HEK293 (cell line): Measurements from ENCODE around the gene HIVEP2.

Source experiments
- CTCF ChIA-PET: fragments of 350-600 bp; formaldehyde crosslinking; extraction: SDS; loops from one replicate; lab custom pipeline; 2021; ENCODE audit warnings: antibody characterized with exemption; lab: Yijun Ruan, JAX
- POLR2A ChIA-PET: fragments of 300-600 bp; formaldehyde crosslinking; extraction: SDS; loops from one replicate; lab custom pipeline; 2020; ENCODE audit warnings: antibody characterized with exemption, inconsistent platforms; lab: Yijun Ruan, JAX
- H3K27ac ChIP-seq: fragments of 200-500 bp; sonication (Bioruptor generic); 2 replicates; pipeline ENCODE4 v1.5.1; 2014; ENCODE audit warnings: low read depth, low read length, control low read depth, inconsistent platforms; ENCODE audit errors: extremely low read depth
- H3K36me3 ChIP-seq, 2 experiments: fragments of 200-500 bp in 1 of 2; sonication (Bioruptor generic) in 1 of 2; 1 replicate in 1 of 2; 2 replicates in 1 of 2; pipeline ENCODE4 v1.5.1; 2014 to 2017; ENCODE audit warnings: inconsistent platforms in 2 of 2, low read length in 2 of 2; ENCODE audit not compliant: control insufficient read depth in 2 of 2, insufficient read depth in 1 of 2
- H3K4me1 ChIP-seq: fragments of 200-500 bp; sonication (Bioruptor generic); 2 replicates; pipeline ENCODE4 v1.5.1; 2014; ENCODE audit warnings: mild to moderate bottlenecking, low read length, inconsistent platforms; ENCODE audit not compliant: control insufficient read depth, insufficient read depth
- H3K4me3 ChIP-seq: 2 replicates; pipeline ENCODE4 v1.5.1; 2011; ENCODE audit warnings: low read depth, mild to moderate bottlenecking, control low read depth, low read length, moderate library complexity
- H3K9me3 ChIP-seq: fragments of 200-500 bp; sonication (Bioruptor generic); 2 replicates; pipeline ENCODE4 v1.5.1; 2014; ENCODE audit warnings: low read depth, low read length, inconsistent platforms; ENCODE audit not compliant: control insufficient read depth, insufficient read depth
- GLIS1 ChIP-seq: fragments of 450-650 bp; formaldehyde crosslinking; IDR thresholded peaks from 2 replicates; pipeline ENCODE4 v1.5.1; 2016; ENCODE audit warnings: missing biosample characterization, missing genetic modification characterization
- GLIS2 ChIP-seq: fragments of 450-650 bp; formaldehyde crosslinking; IDR thresholded peaks from 2 replicates; pipeline ENCODE4 v1.5.1; 2016; ENCODE audit warnings: missing biosample characterization, missing genetic modification characterization
- KLF17 ChIP-seq: fragments of 450-650 bp; formaldehyde crosslinking; IDR thresholded peaks from 2 replicates; pipeline ENCODE4 v1.5.1; 2016; ENCODE audit warnings: missing biosample characterization, missing genetic modification characterization
- PATZ1 ChIP-seq: fragments of 450-650 bp; formaldehyde crosslinking; IDR thresholded peaks from 2 replicates; pipeline ENCODE4 v1.5.1; 2016; ENCODE audit warnings: missing biosample characterization, missing genetic modification characterization
- PRDM4 ChIP-seq: fragments of 450-650 bp; formaldehyde crosslinking; IDR thresholded peaks from 2 replicates; pipeline ENCODE4 v1.5.1; 2017; ENCODE audit warnings: missing biosample characterization, missing genetic modification characterization
- SP2 ChIP-seq: fragments of 450-650 bp; formaldehyde crosslinking; IDR thresholded peaks from 2 replicates; pipeline ENCODE4 v1.5.1; 2016; ENCODE audit warnings: missing biosample characterization, missing genetic modification characterization
- SP3 ChIP-seq: fragments of 450-650 bp; formaldehyde crosslinking; IDR thresholded peaks from 2 replicates; pipeline ENCODE4 v1.5.1; 2016; ENCODE audit warnings: missing biosample characterization, missing genetic modification characterization
- WT1 ChIP-seq: fragments of 450-650 bp; formaldehyde crosslinking; IDR thresholded peaks from 2 replicates; pipeline ENCODE4 v1.5.1; 2016; ENCODE audit warnings: missing biosample characterization, missing genetic modification characterization
- YY1 ChIP-seq: fragments of 450-650 bp; formaldehyde crosslinking; IDR thresholded peaks from 2 replicates; pipeline ENCODE4 v1.5.1; 2018; ENCODE audit warnings: missing biosample characterization, missing genetic modification characterization
- ZBTB10 ChIP-seq: fragments of 450-650 bp; formaldehyde crosslinking; IDR thresholded peaks from 2 replicates; pipeline ENCODE4 v1.5.1; 2016; ENCODE audit warnings: missing biosample characterization, missing genetic modification characterization
- ZNF10 ChIP-seq: fragments of 450-650 bp; formaldehyde crosslinking; IDR thresholded peaks from 2 replicates; pipeline ENCODE4 v1.5.1; 2017; ENCODE audit warnings: missing biosample characterization, missing genetic modification characterization
- ZNF211 ChIP-seq: fragments of 450-650 bp; formaldehyde crosslinking; IDR thresholded peaks from 2 replicates; pipeline ENCODE4 v1.5.1; 2016; ENCODE audit warnings: low read depth, missing biosample characterization, missing genetic modification characterization
- ZNF280C ChIP-seq: fragments of 450-650 bp; formaldehyde crosslinking; IDR thresholded peaks from 2 replicates; pipeline ENCODE4 v1.5.1; 2016; ENCODE audit warnings: missing biosample characterization, missing genetic modification characterization
- ZNF324 ChIP-seq: fragments of 450-650 bp; formaldehyde crosslinking; IDR thresholded peaks from 2 replicates; pipeline ENCODE4 v1.5.1; 2016; ENCODE audit warnings: missing biosample characterization, missing genetic modification characterization
- ZNF354C ChIP-seq: fragments of 450-650 bp; formaldehyde crosslinking; IDR thresholded peaks from 2 replicates; pipeline ENCODE4 v1.5.1; 2016; ENCODE audit warnings: missing biosample characterization, missing genetic modification characterization, low read depth, borderline replicate concordance
- ZNF37A ChIP-seq: fragments of 450-650 bp; IDR thresholded peaks from 2 replicates; pipeline ENCODE4 v1.5.1; 2018; ENCODE audit warnings: missing biosample characterization, missing genetic modification characterization
- ZNF394 ChIP-seq: fragments of 450-650 bp; formaldehyde crosslinking; IDR thresholded peaks from 2 replicates; pipeline ENCODE4 v1.5.1; 2016; ENCODE audit warnings: missing biosample characterization, missing genetic modification characterization, mild to moderate bottlenecking, moderate library complexity, borderline replicate concordance
- ZNF423 ChIP-seq: fragments of 450-650 bp; formaldehyde crosslinking; IDR thresholded peaks from 2 replicates; pipeline ENCODE4 v1.5.1; 2016; ENCODE audit warnings: missing biosample characterization, missing genetic modification characterization
- ZNF555 ChIP-seq: fragments of 450-650 bp; formaldehyde crosslinking; conservative IDR thresholded peaks from 2 replicates; pipeline ENCODE4 v1.5.1; 2017; ENCODE audit warnings: missing biosample characterization, mild to moderate bottlenecking, missing genetic modification characterization, inconsistent platforms
- ZNF558 ChIP-seq: fragments of 450-650 bp; formaldehyde crosslinking; IDR thresholded peaks from 2 replicates; pipeline ENCODE4 v1.5.1; 2016; ENCODE audit warnings: missing biosample characterization, missing genetic modification characterization
- ZNF561 ChIP-seq: fragments of 450-650 bp; IDR thresholded peaks from 2 replicates; pipeline ENCODE4 v1.5.1; 2018; ENCODE audit warnings: missing biosample characterization, missing genetic modification characterization, borderline replicate concordance
- ZNF670 ChIP-seq: fragments of 450-650 bp; formaldehyde crosslinking; IDR thresholded peaks from 2 replicates; pipeline ENCODE4 v1.5.1; 2016; ENCODE audit warnings: missing biosample characterization, missing genetic modification characterization, low read depth
- ZNF791 ChIP-seq: fragments of 450-650 bp; formaldehyde crosslinking; IDR thresholded peaks from 2 replicates; pipeline ENCODE4 v1.5.1; 2016; ENCODE audit warnings: missing biosample characterization, missing genetic modification characterization
- ZSCAN30 ChIP-seq: fragments of 450-650 bp; IDR thresholded peaks from 2 replicates; pipeline ENCODE4 v1.5.1; 2018; ENCODE audit warnings: missing biosample characterization, mild to moderate bottlenecking, missing genetic modification characterization, moderate library complexity

HIVEP2 gene

GRCh38 chr6:142946924-142947713 is 2.1 kb upstream of the HIVEP2 start (continued):
- peak; percentile 86; the same call in 1 of the 2 replicates for TF ChIP-seq ZNF423 (tag by site-specific recombination)
- TF ChIP-seq ZBTB10: peak; percentile 69; the same call in 1 of the 2 replicates
- TF ChIP-seq ZNF10 (tag by site-specific recombination): peak; percentile 76; the same call in 1 of the 2 replicates
- TF ChIP-seq ZNF37A (tag by site-specific recombination): no peak
- TF ChIP-seq PRDM4 (tag by site-specific recombination): no peak
- peak; percentile 96 for TF ChIP-seq GLIS2 (tag by site-specific recombination)
- TF ChIP-seq WT1 (tag by site-specific recombination): peak; percentile 58
- peak; percentile 80 for TF ChIP-seq GLIS1 (tag by site-specific recombination)
- TF ChIP-seq ZNF394 (tag by site-specific recombination): peak; percentile 23; the same call in 1 of the 2 replicates
- 0 out of 2 replicates have a peak, but pooled peaks have one; percentile 43 for TF ChIP-seq SP3
- TF ChIP-seq SP2 (tag by site-specific recombination): peak; percentile 53
- TF ChIP-seq ZNF211: no peak
- TF ChIP-seq ZNF791 (tag by site-specific recombination): no peak
- peak; percentile 39; the same call in 1 of the 2 replicates for TF ChIP-seq ZSCAN30
- TF ChIP-seq PATZ1 (tag by site-specific recombination): peak; percentile 54

- peak overlapping the region; percentile 78 for H3K4me3 ChIP-seq
- peak overlapping the region; percentile 97 for H3K27ac ChIP-seq
- H3K36me3 ChIP-seq: no peaks in the 10 kb centered on the region
- ChIA-PET POLR2A (interaction anchor here (0.7 to 1.4 kb wide), 4 partner anchors 11 to 80 kb away, joined by 3 to 5 read pairs (median 4); no protein-coding TSS in a partner anchor), CTCF (interaction anchor here (0.5 to 0.9 kb wide), 4 partner anchors 21 to 505 kb away, joined by 3 read pairs; no protein-coding TSS in a partner anchor)
- no peaks in the 10 kb centered on the region for H3K9me3 ChIP-seq
- peaks cover 16% of the 10 kb centered on the region for H3K4me1 ChIP-seq
- no peak for TF ChIP-seq YY1 (tag by site-specific recombination)
- TF ChIP-seq ZNF558 (tag by site-specific recombination): no peak
- no peak for TF ChIP-seq ZNF555
- no peak for TF ChIP-seq ZNF324 (tag by site-specific recombination)
- no peak for TF ChIP-seq ZNF670 (tag by site-specific recombination)
- TF ChIP-seq KLF17 (tag by site-specific recombination): no peak; the same call in 1 of the 2 replicates
- no peak for TF ChIP-seq ZNF280C
- peak; percentile 66; the same call in 1 of the 2 replicates for TF ChIP-seq ZNF561 (tag by site-specific recombination)
- no peak for TF ChIP-seq ZNF354C (tag by site-specific recombination)
These were observed 1.4 kb upstream of the HIVEP2 start for GRCh38 chr6:142946181-142946923.
